NCI-H2107 treated with DMSO at 0.1 percent for 48 hours (cell line): ENCODE results near the gene DNTTIP2.
A peak's percentile ranks its signal among the peaks of the same experiment; 100 is the strongest.
"Not testable (repeated sequence)": the region's sequence is repeated elsewhere in the genome, so short reads cannot be mapped to it uniquely, and the experiment has no call there.

Experiments
- DNase-seq: peaks from one replicate; lab custom pipeline; 2025; ENCODE audit not compliant: unreplicated experiment; lab: John Stamatoyannopoulos, UW

The DNTTIP2 gene

DNA sequence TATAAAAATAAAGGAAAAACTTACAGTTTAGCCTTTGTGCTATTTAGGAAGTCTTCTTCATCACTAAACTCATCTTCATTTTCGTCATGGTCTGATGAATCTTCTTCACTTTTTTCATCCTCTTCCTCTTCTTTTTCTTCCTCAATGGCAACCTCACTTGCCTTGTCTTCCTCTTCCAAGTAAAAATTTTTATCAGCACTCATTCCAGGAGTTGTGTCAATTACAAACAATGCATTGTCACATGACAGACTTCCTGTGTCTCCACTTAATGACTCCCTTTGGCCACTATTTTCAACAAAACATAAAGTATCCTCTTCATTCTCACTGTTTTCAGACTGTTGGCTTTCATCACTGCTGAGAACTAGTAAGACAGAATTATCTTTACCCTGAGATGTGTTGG is 2.8 kb downstream of the DNTTIP2 start:
- no peak for DNase-seq

GRCh38 chr1:93874025-93874651 is 4.9 kb downstream of the DNTTIP2 start:
- DNase-seq, result peak; percentile 4

DNA sequence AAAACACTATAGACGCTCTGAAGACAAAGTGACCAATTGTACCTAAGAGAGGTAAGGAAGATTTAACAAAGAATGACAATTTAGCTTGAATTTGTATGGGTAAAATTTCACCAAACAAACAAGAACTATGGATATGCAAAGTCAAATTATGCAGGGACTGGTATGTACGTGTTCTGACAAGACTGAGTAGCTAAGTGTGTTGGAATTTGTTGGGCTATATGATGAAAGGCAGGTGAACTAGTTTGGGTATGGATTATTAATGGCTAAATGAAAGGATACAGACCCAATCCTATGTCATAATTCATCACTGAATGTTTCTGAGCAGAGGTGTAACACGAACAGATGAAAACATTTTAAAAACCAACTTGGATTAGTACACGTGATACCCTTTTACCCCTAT is 7.6 kb downstream of the DNTTIP2 start:
- DNase-seq, result no peak

DNA sequence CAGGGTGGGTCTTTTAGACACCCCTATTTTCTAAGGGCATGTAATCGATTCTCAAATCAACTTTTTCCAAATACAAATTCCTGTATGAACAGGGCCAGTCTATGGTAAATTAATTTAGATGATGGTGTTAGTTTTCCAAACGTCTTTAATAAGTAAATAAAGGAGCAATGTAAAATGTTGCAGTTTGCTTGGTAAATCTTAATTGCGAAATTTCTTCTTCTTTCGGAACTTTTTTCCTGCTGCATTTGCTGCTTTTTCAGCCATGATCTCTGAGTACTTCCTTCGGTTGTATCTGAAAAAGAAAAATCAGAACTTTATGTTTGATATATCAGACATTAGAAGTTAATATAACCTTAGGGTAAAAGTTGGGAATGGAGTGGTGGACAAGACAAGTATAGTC is 9.4 kb downstream of the DNTTIP2 start:
- DNase-seq, result no peak

DNA sequence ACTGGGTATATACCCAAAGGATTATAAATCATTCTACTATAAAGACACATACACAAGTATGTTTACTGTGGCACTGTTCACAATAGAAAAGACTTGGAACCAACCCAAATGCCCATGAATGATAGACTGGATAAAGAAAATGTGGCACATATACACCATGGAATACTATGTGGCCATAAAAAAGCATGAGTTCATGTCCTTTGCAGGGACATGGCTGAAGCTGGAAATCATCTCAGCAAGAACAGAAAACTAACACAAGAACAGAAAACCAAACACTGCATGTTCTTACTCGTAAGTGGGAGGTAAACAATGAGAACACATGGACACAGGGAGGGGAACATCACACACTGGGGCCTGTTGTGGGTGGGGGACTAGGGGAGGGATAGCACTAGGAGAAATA is 10.5 kb downstream of the DNTTIP2 start:
- not testable (repeated sequence) for DNase-seq

DNA sequence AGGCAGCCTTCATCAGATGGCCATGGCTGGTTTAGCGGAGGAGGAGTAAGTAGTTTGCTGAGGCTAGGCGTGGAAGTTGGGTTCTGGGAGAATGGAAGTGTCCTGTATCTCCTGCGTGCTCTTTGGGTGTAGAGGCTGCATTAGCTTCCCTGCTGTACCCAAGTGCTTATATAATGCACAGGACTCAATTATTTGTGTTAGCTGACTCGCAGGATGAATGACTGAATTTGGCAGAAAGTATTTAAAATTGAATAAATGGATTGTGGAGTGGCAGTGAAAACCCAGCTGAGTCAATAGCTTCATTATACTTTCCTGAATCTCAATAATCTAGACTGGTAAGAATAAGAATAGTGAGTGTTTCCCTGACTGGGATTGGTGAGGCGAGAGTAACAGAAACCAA is 13.8 kb downstream of the DNTTIP2 start:
- no peak for DNase-seq

DNA sequence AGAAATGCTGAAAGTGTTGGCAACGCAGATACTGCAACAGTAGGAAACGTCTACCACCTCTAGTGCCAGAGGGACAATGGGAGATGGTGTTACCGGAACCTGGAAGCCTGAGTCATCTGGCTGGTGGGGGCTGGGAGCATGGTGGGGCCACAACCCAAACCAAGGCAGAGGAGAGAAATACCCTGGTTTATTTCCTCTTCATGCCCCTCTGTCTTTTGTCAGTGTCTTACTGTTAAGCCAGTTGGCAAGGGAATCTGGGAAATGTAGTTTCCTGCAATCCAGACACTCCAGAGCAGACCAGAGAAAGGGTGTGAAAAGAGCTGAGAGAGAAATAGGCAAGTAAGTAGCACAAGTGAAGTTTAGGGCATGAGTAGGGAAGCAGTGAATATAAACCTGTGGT is 14.8 kb downstream of the DNTTIP2 start:
- no peak for DNase-seq

DNA sequence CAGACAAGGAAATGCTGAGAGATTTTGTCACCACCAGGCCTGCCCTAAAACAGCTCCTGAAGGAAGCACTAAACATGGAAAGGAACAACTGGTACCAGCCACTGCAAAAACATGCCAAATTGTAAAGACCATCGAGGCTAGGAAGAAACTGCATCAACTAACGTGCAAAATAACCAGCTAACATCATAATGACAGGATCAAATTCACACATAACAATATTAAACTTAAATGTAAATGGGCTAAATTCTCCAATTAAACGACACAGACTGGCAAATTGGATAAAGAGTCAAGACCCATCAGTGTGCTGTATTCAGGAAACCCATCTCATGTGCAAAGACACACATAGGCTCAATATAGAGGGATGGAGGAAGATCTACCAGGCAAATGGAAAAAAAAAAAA is 21.4 kb downstream of the DNTTIP2 start:
- DNase-seq, result not testable (repeated sequence)

DNA sequence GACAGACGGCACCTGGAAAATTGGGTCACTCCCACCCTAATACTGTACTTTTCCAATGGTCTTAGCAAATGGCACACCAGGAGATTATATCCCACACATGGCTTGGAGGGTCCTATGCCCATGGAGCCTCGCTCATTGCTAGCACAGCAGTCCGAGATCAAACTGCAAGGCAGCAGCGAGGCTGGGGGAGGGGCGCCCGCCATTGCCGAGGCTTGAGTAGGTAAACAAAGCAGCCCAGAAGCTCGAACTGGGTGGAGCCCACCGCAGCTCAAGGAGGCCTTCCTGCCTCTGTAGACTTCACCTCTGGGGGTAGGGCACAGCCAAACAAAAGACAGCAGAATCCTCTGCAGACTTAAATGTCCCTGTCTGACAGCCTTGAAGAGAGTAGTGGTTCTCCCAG is 23.0 kb downstream of the DNTTIP2 start:
- not testable (repeated sequence) for DNase-seq

GRCh38 chr1:93853940-93854339 is 25.1 kb downstream of the DNTTIP2 start:
- DNase-seq, result no peak

DNA sequence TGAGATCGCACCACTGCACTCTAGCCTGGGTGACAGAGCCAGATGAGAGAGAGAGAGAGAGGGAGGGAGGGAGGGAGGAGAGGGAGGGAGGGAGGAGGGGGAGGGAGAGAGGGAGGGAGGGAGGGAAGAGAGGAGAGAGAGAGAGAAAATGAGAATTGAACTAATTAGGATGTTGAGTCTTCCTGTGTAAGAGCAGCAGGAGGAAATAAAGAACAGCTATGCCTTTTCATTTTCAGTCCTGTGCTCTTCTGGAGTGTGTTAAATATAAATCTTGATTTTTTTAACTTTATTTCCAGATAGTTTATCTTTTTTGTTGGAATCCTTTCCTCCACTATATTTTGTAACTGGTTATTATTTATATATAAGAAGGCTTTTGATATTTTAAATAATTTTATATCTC is 27.1 kb downstream of the DNTTIP2 start:
- DNase-seq, result no peak

DNA sequence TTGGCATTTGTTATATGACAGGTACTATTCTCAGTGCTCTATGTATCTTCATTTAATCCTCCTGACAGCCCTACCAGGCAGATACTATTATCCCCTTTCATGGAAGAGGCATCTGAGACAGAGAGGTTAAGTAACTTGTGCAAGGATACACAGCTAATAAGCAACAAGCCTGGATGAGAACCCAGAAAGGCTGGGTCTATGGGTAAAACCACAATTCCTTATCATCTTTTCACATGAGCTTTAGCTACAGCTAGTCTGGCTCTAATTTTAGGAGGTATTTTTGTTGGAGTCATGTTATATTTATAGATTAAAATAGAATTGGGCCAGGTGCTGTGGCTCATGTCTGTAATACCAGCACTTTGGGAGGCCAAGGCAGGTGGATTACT is 27.7 kb downstream of the DNTTIP2 start:
- DNase-seq, result no peak

DNA sequence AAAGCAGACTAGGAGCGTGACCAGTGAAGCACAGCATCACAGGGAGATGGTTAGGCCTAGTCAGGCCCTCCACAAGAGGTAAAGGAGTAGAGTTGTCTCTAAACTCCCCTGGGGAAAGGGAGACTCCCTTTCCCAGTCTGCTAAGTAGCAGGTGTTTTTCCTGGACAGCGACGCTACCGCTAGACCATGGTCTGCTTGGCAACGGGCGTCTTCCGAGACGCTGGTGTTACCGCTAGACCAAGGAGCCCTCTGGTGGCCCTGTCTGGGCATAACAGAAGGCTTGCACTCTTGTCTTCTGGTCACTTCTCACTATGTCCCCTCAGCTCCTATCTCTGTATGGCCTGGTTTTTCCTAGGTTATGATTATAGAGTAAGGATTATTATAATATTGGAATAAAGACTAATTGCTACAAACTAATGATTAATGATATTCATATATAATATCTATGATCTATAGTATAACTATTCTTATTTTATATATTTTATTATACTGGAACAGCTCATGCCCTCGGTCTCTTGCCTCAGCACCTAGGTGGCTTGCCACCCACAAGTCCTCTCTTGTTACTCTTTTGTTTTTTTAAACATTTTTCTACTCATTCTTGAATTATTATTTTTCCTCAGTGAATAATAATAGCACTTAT is 28.2 kb downstream of the DNTTIP2 start:
- DNase-seq, result not testable (repeated sequence)

DNA sequence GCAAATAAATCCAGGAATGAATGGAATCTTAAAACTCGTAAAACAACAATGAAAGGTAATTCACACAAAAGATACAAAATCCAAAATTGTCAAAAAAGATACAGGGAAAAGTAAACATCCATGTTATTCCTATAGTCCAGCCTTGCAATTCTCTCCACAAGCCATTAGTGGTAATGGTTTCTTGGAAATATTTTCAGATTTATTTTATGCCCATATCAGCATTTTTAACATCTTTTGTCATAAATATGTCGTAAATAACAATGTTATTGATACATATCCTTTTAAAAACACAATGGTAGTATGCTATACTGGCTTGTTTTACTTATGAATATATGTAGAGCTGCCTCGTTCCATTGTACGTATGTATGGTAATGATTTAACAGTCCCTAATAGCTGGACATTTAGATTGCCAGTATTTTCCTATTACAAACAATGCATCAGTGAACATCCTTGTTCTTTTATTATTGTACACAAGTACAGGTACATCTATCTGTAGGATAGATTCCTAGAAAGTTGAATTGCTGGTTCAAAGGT is 30.6 kb downstream of the DNTTIP2 start:
- no peak for DNase-seq

- peak; percentile 69 for DNase-seq
These were observed 31.2 kb downstream of the DNTTIP2 start for GRCh38 chr1:93847811-93848288.

DNA sequence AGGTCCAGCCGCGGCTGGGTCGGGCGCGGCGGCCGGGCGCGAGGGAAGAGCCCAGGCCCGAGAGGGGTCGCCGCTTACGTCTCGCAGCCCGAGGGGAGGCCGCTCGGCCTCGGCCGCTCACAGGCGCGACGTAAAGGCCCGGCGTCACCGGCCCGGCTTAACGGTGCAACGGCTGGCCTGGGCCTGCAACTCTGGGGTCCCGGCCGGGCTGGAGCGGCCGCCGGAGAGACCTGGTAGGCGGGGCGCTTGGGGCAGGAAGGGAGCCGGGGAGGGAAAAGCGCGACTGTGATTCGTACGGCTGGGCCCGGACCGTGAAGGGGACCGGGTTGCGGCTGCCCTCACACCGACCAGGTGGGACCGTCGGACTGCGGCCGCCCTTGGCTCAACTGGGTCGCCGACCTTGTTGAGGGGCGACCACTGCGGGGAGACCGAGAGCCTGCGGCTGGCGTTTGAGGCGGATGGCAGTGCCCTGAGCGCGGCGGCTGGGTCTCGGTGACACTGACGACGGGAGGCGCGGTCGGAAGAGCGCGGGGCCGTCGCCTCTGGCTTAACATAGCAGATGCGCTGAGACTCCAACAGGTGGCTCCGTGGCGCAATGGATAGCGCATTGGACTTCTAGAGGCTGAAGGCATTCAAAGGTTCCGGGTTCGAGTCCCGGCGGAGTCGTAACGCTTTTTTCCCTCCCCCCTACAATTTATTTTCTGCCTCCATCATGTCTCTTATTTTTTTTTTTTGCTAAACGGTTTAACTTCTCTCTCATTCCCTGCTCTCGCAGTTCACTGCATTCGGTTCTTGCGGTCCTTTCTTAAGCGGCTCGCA is 31.8 kb downstream of the DNTTIP2 start:
- peak; percentile 91 for DNase-seq

DNA sequence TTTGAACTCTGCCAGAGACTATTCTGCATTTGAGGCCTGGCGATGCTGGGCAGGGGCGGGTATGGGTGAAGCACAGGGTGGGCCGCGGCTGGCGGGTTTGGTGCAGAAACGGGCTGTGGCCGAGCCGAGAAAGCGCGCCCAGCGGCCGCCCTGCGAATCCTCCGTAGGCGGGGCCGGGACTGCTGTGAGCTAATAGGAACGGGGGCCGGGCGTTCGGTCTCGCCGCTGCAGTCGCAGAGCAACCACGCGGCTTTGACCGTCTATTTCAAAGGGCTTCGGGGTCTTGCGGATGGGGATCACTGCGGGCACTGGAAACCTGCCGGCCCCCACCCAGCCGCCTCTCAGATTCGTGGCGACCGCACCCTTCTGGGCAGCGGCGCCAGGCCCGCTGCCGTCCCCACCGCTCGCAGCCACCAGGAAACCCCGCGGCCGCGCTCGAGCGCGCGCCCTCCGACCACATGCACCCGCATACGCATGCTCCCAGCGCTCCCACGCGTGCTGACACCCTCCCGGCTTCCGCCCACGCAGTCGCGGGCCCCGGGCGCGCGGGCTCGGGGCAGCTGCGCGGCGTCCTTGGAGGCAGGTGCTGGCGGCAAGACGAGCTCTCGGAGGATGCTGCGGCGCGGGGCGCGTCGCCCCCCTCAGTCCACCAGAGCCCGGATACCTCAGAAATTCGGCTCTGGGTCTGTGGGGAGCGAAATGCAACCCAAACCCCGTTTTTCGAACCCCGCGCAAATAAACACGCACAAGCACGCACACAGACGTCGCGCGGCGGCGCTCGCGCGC is 32.6 kb downstream of the DNTTIP2 start:
- peak; percentile 68 for DNase-seq

DNA sequence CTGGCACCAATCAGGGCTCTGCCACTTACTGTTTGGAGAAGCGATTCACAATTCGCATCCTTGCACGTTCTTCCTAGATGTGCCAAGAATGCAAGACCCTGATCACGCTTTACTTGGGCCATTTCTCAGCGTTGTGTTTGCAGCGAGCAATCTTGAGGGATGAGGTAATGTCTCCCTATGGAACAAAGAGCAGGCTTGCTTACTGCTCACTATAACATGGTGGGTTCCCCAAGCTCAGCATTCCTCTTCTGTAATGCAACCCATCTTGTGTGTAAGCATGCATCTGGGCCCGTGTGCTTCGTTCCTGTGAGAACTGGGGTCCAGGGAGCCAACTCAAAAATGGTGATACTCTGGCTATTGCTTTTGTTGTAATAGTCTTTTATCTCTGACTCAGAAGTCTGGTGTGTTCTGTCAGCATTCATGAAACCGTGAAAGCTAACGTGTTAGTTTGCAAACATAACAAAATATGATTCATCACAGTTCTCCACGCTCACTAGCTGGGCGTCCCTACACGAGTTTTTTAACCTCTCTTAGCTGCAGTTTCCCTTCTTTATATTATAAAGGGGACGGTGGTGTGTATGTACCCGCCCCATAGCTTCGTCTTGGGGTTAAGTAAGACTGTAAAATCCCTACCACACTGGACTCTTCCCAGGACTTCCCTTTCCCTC is 33.3 kb downstream of the DNTTIP2 start:
- no peak for DNase-seq

GRCh38 chr1:93844262-93845045 is 34.6 kb downstream of the DNTTIP2 start:
- peak; percentile 85 for DNase-seq
